NCI-H82 (cell line): ENCODE results near the gene EIF2S3B.
"Not testable (repeated sequence)": the region's sequence is repeated elsewhere in the genome, so short reads cannot be mapped to it uniquely, and the experiment has no call there.

Source experiments
- DNase-seq: peaks from one replicate; lab custom pipeline; 2025; lab: John Stamatoyannopoulos, UW

Gene EIF2S3B

GRCh38 chr12:10505620-10506019 is at the start of gene EIF2S3B:
EIF2S3B (plus strand) TSS chr12:10505890; CDS start chr12:10505903, 13 bp downstream.
- DNase-seq, result no peak

- DNase-seq, result no peak
These were observed 48.8 kb upstream of the EIF2S3B start for GRCh38 chr12:10456856-10457255.

DNA sequence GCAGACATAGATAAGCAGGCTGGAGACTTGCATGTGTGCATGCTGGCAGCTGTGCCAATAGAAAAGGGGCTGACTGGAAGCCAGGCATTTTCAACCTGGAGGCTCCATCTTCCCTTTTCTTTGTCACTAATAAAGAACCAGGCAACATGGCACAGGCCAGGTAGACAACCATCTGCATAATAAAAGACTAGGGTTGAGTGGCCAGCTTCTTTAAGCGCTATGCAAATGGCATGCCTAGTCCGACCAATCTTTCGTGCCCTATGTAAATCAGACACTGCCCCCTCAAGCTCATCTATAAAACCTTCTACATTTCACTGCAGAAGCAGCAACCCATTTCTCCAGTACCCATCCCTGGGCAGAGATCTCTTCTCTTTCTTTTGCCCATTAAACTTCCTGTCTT is 47.9 kb upstream of the EIF2S3B start:
- no peak for DNase-seq

DNA sequence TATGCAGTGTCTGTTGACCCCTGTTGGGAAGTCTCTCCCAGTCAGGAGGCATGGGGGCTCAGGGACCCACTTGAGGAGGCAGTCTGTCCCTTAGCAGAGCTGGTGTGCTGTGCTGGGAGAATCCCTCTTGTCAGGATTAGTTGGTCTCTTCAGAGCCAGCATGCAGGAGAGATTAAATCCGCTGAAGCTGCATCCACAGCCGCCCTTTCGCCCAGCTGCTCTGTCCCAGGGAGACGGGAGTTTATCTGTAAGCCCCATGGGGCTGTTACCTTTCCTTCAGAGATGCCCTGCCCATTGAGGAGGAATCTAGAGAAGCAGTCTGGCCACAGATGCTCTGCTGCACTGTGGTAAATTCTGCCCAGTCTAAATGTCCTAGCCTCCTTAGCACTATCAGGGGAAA is 39.4 kb upstream of the EIF2S3B start:
- peak; percentile 92 for DNase-seq

DNA sequence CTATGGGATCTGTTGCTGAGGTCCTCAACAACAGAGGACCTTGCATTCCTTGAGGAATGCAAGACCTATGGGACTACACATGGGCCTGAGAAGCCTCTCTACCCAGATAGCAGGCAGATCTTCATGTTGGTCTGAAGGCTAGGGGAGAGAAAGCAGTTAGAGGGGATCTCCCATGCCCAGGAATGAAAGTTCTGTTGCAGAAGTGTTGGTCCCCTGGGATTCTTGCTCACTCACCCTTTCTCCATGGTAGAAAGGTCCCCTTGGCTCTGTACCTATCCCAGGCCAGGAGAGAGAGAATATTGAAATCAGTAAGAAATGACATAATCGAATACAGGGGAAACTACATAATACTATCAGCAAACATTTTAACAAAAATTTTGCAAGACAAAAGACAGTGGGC is 36.0 kb upstream of the EIF2S3B start:
- DNase-seq, result no peak

DNA sequence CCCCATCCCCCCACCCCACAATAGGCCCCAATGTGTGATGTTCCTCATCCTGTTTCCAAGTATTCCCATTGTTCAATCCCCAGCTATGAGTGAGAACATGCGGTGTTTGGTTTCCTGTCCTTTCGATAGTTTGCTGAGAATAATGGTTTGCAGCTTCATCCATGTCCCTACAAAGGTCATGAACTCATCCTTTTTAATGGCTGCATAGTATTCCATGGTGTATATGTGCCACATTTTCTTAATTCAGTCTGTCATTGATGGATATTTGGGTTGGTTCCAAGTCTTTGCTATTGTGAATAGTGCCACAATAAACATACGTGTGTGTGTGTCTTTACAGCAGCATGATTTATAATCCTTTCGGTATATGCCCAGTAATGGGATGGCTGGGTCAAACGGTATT is 32.9 kb upstream of the EIF2S3B start:
- not testable (repeated sequence) for DNase-seq

GRCh38 chr12:10481901-10482300 is 23.8 kb upstream of the EIF2S3B start:
- DNase-seq, result not testable (repeated sequence)

- not testable (repeated sequence) for DNase-seq
These were observed 18.4 kb upstream of the EIF2S3B start for GRCh38 chr12:10487328-10487727.

GRCh38 chr12:10491766-10492165 is 13.9 kb upstream of the EIF2S3B start:
- DNase-seq, result no peak

- DNase-seq, result no peak
These were observed 8.1 kb upstream of the EIF2S3B start for GRCh38 chr12:10497602-10498001.

- no peak for DNase-seq
These were observed 7.6 kb upstream of the EIF2S3B start for GRCh38 chr12:10498042-10498441.

GRCh38 chr12:10501030-10501429 is 4.7 kb upstream of the EIF2S3B start:
- no peak for DNase-seq

DNA sequence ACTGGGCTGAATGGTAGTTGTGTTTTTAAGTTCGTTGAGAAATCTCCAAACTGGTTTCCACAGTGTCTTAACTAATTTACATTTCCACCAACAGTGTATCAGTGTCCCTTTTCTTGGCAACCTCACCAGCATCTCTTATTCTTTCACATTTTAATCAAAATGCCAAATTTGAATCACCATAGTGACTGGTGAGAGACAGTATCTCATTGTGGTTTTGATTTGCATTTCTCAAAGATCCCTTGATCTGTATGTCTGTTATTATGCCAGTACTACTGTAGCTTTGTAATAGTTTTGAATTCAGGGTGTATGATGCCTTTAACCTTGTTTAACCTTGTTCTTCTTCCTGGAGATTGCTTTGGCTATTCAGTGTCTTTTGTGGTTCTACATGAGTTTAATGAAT is 2.2 kb upstream of the EIF2S3B start:
- DNase-seq, result no peak

GRCh38 chr12:10511756-10512355 is 6.2 kb downstream of the EIF2S3B start:
- DNase-seq, result no peak

DNA sequence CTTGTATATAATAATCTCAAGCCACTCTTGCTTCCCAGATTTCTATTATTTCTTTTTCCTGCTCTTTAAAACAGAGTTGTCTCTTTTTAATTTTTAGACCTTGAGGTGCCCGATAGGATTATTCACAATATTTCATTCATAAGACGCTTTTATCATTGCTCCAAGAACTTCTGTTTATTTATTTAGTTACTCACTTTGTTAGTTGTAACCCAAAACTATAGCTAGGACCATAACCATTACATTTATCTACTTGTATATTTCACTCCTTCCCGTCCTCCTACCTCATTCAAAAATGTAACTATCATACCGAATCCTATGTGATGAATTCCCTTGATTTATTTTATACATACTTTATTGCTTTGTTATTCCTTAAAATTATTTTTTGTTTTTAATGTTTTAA is 7.1 kb downstream of the EIF2S3B start:
- no peak for DNase-seq

DNA sequence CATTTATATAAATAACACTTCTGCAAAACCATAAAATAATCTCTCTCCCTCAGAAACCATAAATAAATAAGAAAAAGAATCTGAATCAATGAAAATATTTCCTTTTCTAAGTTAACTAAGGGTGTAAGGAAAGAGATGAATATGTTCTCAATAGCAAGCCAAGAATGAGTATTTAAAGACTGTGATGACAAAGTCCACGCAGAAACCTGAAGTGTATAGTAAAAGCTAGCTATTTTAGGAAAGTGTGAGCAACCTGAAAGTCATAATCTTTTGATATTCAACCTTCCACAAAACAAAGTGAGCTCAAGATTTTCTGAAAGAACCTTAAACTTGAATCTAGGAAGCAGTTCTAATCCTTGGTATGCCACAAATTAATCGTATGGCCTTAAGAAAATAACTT is 15.9 kb downstream of the EIF2S3B start:
- no peak for DNase-seq

DNA sequence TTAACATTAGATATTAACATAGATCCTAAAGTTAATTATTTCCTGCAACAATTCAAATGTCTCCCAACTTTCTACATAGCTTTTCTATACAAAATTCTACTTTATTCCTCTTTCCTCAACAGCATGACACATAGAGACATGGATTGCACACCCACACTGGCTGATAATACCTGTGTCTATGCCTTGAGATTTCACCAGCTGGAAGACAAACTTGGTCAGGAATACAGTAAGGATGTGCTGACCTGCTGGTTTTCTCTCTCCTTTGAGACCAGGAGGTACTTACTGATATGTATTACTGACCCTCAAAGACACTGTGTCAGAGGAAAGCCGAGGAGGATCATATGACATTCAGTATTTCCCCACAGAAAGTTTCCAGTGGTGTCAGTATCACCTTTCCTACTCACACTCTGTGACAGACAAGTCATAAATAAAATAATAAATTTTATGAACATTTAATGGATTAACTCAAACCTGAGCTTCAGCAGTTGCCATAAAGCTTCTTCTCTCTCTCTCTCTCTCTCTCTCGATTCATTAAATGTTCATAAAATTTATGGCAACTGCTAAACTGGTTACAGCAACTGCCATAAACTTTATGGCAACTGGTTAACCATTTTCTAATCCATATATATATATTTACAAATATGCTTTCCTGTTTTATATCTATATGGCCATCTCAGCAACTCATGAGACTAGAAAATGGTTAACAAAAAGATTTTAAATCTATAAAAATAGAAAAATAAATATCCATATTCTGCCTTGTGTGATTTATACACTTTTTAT is 22.7 kb downstream of the EIF2S3B start:
- no peak for DNase-seq

- DNase-seq, result no peak
These were observed 23.9 kb downstream of the EIF2S3B start for GRCh38 chr12:10529603-10530002.

GRCh38 chr12:10537721-10538120 is 32.0 kb downstream of the EIF2S3B start:
- no peak for DNase-seq

- no peak for DNase-seq
These were observed 35.1 kb downstream of the EIF2S3B start for GRCh38 chr12:10540776-10541205.

GRCh38 chr12:10543499-10543898 is 37.8 kb downstream of the EIF2S3B start:
- no peak for DNase-seq

- no peak for DNase-seq
These were observed 45.7 kb downstream of the EIF2S3B start for GRCh38 chr12:10551375-10551774.

DNA sequence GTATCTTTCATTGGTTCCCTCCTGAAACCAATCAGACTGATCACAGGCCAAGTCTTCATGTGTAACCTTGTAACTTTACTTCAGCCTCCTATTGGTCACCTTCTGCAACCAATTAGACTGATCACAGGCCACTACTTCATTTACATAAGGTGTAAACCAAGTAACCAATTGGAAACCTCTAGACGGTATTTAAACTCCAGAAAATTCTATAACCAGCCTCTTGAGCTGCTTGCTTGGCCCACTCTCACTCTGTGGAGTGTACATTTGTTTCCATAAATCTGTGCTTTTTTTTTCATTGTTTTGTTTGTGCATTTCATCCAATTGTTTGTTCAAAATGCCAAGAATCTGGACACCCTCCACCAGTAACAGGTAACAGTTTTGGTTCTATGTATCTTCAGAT is 47.5 kb downstream of the EIF2S3B start:
- no peak for DNase-seq
